ENCODE measurements around the gene OOSP3. TPM values are rescaled to one million over a fixed set of nuclear protein-coding genes. Genes with fewer than 3 reads are reported as not detected.
"Not testable (repeated sequence)": the region's sequence is repeated elsewhere in the genome, so short reads cannot be mapped to it uniquely, and the experiment has no call there.

Gene OOSP3
- total RNA-seq, 6 donors from 2014 or later: not detected

DNA sequence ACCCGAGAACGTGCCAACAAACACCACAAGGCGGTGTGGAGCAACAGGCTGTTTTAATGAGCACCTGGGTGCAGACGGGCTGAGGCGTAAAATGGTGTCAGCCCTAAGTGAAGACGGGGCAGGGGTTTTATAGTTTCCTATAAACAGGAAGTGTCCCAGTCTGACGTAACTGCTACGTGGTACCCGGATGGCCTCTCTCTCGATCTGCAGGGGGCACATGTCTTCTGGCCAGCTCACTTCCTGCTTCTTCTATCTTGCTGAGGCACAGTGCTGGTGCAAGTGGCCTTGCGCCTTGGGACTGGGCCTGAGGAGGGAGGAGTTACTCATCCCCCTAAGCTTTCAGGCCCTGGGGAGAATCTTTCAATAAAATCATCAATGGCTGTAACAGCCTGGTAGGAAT is 20.9 kb downstream of the OOSP3 start:
- no peaks in the 10 kb centered on the region for H3K4me1 ChIP-seq
- TF ChIP-seq POLR2AphosphoS5 (IDR thresholded peaks at IDR 0.05): no peak
- TF ChIP-seq EP300 (IDR thresholded peaks at IDR 0.05): no peak
- TF ChIP-seq POLR2A (IDR thresholded peaks at IDR 0.05): no peak
- TF ChIP-seq, protein P1, sequence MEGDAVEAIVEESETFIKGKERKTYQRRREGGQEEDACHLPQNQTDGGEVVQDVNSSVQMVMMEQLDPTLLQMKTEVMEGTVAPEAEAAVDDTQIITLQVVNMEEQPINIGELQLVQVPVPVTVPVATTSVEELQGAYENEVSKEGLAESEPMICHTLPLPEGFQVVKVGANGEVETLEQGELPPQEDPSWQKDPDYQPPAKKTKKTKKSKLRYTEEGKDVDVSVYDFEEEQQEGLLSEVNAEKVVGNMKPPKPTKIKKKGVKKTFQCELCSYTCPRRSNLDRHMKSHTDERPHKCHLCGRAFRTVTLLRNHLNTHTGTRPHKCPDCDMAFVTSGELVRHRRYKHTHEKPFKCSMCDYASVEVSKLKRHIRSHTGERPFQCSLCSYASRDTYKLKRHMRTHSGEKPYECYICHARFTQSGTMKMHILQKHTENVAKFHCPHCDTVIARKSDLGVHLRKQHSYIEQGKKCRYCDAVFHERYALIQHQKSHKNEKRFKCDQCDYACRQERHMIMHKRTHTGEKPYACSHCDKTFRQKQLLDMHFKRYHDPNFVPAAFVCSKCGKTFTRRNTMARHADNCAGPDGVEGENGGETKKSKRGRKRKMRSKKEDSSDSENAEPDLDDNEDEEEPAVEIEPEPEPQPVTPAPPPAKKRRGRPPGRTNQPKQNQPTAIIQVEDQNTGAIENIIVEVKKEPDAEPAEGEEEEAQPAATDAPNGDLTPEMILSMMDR (IDR thresholded peaks at IDR 0.05): no peak
- no peak overlapping the region for H3K4me3 ChIP-seq
- peaks cover 0 to 4% (median 2%) of the 10 kb centered on the region in 4 donors for H3K9me3 ChIP-seq
- H3K36me3 ChIP-seq: no peaks in the 10 kb centered on the region
- H3K27me3 ChIP-seq: no peaks in the 10 kb centered on the region
- no peak for ATAC-seq (ENCODE audit: low FRiP score in 2 of 2)
- H3K27ac ChIP-seq: no peak overlapping the region
- WGBS, 2 donors: 68 to 83% methylated on average over 10 to 11 of the region's 11 CpGs
- no peak for DNase-seq

DNA sequence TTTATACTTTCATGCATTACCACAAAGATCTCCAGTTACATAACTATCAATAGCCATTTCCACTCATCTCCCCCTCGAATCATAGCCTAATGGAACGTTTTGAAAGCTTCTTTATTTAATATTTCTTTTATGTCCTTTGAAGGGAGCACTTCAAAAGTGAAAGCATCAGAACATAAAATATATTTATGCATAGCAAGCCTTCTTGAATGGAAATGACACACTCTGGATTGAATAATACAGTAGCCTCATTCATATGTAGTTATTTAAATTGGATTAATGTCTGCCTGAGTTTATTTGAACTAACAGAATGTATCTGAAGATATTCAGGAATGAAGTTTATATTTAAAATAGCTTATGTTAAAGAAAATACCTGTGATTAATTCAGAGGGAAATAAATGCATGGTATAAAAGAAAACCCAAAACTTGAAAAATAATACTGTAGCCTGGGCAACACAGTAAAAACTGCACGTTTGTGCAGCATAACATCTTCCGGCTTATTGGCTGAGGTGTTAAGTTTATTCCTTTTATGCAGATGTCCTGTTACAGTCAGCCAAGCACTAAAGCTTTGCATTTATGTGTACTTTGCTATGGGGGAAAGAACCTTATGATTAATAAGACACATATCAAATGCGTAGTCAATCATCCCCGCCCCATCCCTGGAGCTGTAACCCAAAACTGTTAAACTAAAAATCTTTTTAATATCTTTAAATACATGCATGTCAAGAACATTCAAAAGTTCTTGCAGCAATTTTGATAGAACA is 22.0 kb downstream of the OOSP3 start:
- H3K36me3 ChIP-seq: no peaks in the 10 kb centered on the region
- WGBS, 2 donors: 76 to 77% methylated on average over 6 of the region's 6 CpGs
- ATAC-seq (ENCODE audit: low FRiP score in 2 of 2): no peak
- no peak overlapping the region for H3K4me3 ChIP-seq
- TF ChIP-seq POLR2AphosphoS5 (IDR thresholded peaks at IDR 0.05) (no peak), EP300 (IDR thresholded peaks at IDR 0.05) (no peak), POLR2A (IDR thresholded peaks at IDR 0.05) (no peak)
- TF ChIP-seq, protein P1 (IDR thresholded peaks at IDR 0.05): no peak
- H3K27ac ChIP-seq: no peak overlapping the region
- no peak for DNase-seq
- H3K4me1 ChIP-seq: no peaks in the 10 kb centered on the region
- no peaks in the 10 kb centered on the region for H3K27me3 ChIP-seq
- H3K9me3 ChIP-seq: peaks cover 0 to 4% (median 2%) of the 10 kb centered on the region in 4 donors

GRCh38 chr11:59901306-59901705 is 22.7 kb downstream of the OOSP3 start:
- H3K27me3 ChIP-seq: no peaks in the 10 kb centered on the region
- no peaks in the 10 kb centered on the region for H3K36me3 ChIP-seq
- H3K27ac ChIP-seq: no peak overlapping the region
- no peak overlapping the region for H3K4me3 ChIP-seq
- 25 to 42% methylated on average over 1 of the region's 1 CpG for WGBS, 2 donors
- DNase-seq (no peak), ATAC-seq (ENCODE audit: low FRiP score in 2 of 2) (peak in 1 of 2 donors; percentile 36)
- no peak for TF ChIP-seq POLR2AphosphoS5 (IDR thresholded peaks at IDR 0.05)
- TF ChIP-seq, protein P1 (IDR thresholded peaks at IDR 0.05): no peak
- no peak for TF ChIP-seq EP300 (IDR thresholded peaks at IDR 0.05)
- TF ChIP-seq POLR2A (IDR thresholded peaks at IDR 0.05): no peak
- H3K9me3 ChIP-seq: peaks cover 0 to 4% (median 2%) of the 10 kb centered on the region in 4 donors
- H3K4me1 ChIP-seq: no peaks in the 10 kb centered on the region

- H3K27me3 ChIP-seq; H3K27ac ChIP-seq; ATAC-seq (ENCODE audit: low FRiP score in 2 of 2); H3K4me3 ChIP-seq; H3K9me3 ChIP-seq; DNase-seq; H3K36me3 ChIP-seq; H3K4me1 ChIP-seq: not testable (repeated sequence)
- WGBS, 2 donors: 90 to 100% methylated on average over 2 of the region's 2 CpGs
These were observed 25.0 kb downstream of the OOSP3 start for GRCh38 chr11:59903569-59903968.

DNA sequence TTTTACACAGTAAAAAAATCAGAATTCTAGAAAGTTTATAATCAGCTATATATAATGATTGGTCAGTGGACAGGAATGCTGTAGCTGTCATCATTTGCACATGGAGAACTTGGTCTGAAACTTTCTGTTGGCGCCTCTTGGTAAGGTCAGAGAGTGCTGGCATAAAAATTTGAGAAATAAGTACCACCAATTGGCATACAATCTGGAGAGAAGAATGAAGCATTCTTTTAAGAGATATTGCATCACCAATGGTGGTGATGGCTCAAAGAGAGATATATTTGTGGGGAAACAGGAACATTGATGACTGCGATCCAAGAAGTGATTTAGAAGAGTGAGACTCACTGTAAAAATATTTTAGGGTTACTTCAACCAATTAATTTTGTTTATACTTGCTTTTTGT is 39.9 kb downstream of the OOSP3 start:
- no peak for ATAC-seq (ENCODE audit: low FRiP score in 2 of 2)

More for the DNA sequence above, 39.9 kb downstream of the OOSP3 start:
- WGBS, 2 donors: 91 to 94% methylated on average over 2 of the region's 2 CpGs
- Histone ChIP-seq H3K36me3 (no peaks in the 10 kb centered on the region), H3K27me3 (no peaks in the 10 kb centered on the region), H3K4me1 (no peaks in the 10 kb centered on the region), H3K27ac (no peak overlapping the region), H3K4me3 (no peak overlapping the region), H3K9me3 (peaks cover 10 to 23% (median 12%) of the 10 kb centered on the region in 4 donors)
- DNase-seq: no peak
- no peak for TF ChIP-seq POLR2A (IDR thresholded peaks at IDR 0.05)
- TF ChIP-seq, protein P1 (IDR thresholded peaks at IDR 0.05): no peak
- no peak for TF ChIP-seq EP300 (IDR thresholded peaks at IDR 0.05)
- no peak for TF ChIP-seq POLR2AphosphoS5 (IDR thresholded peaks at IDR 0.05)

Data from upper lobe of left lung (tissue), 6 donors.